HCT116 (cell line): ENCODE measurements around the gene TSLP. TPM values are rescaled to one million over a fixed set of nuclear protein-coding genes. Genes with fewer than 3 reads are reported as not detected.
A peak's percentile ranks its signal among the peaks of the same experiment; 100 is the strongest.

Source experiments
- ATAC-seq: fragments of 200-7000 bp; cut with Tn5 transposase; 2 replicates; pipeline ENCODE4 v1.9.1; 2020; ENCODE audit warnings: mild to moderate bottlenecking, moderate library complexity
- BruUV-seq: library from RNA; stranded (reverse); fragments of 400-500 nt; replicated peaks from 2 replicates; lab custom pipeline; 2021; lab: Mats Ljungman, UMichigan
- CTCF ChIA-PET: fragments of 300-600 bp; sonication (Branson Sonifier 250); formaldehyde crosslinking; loops from one replicate; lab custom pipeline; 2021; ENCODE audit warnings: antibody characterized with exemption; lab: Charles Lee
- POLR2A ChIA-PET: fragments of 300-600, 350-600 bp; sonication (Branson Sonifier 250); formaldehyde crosslinking; loops from one replicate; lab custom pipeline; 2021; ENCODE audit warnings: antibody characterized with exemption; lab: Charles Lee
- RAD21 ChIA-PET, 2 experiments: fragments of 300-600 bp; sonication (Branson Sonifier 250); formaldehyde crosslinking; loops; one replicate each; lab custom pipeline; 2023; ENCODE audit warnings: low total read pairs in 2 of 2; ENCODE audit not compliant: uncharacterized antibody in 2 of 2, unreplicated experiment in 2 of 2, low non-redundant PET in 1 of 2; lab: Charles Lee
- DNase-seq: peaks from one replicate; pipeline ENCODE4 v3.0.0-alpha.2; 2010; ENCODE audit warnings: low read depth, low spot score
- H2AFZ ChIP-seq: fragments of 200-600 bp; shearing (Covaris generic), sonication (generic); 2 replicates; pipeline ENCODE4 v1.6.1; 2017; ENCODE audit warnings: low read depth, mixed run types, mixed read lengths, antibody characterized with exemption, low read length; ENCODE audit not compliant: poor library complexity, severe bottlenecking
- H3K27ac ChIP-seq: 2 replicates; pipeline ENCODE4 v1.5.1; 2012; ENCODE audit warnings: low read depth, low read length
- H3K27me3 ChIP-seq: fragments of 200-600 bp; sonication (generic); 2 replicates; pipeline ENCODE4 v1.6.1; 2016; ENCODE audit warnings: mixed run types, low read length, mixed read lengths; ENCODE audit not compliant: insufficient read depth
- H3K36me3 ChIP-seq, 2 experiments: fragments of 200-500 bp in 1 of 2; fragments of 200-600 bp in 1 of 2; sonication (Bioruptor generic) in 1 of 2; sonication (generic) in 1 of 2; 2 replicates each; pipeline versions ENCODE4 v1.5.1 to v1.6.1; 2014 to 2016; ENCODE audit warnings: low read length in 2 of 2, inconsistent platforms in 1 of 2, mixed read lengths in 1 of 2, mixed run types in 1 of 2; ENCODE audit not compliant: insufficient read depth in 2 of 2, control insufficient read depth in 1 of 2
- H3K4me1 ChIP-seq, 2 experiments: fragments of 200-600 bp in 1 of 2; sonication (generic) in 1 of 2; 2 replicates each; pipeline versions ENCODE4 v1.5.1 to v1.6.1; 2012 to 2017; ENCODE audit warnings: low read length in 2 of 2, inconsistent platforms in 1 of 2, mild to moderate bottlenecking in 1 of 2, mixed read lengths in 1 of 2, mixed run types in 1 of 2, moderate library complexity in 1 of 2; ENCODE audit not compliant: insufficient read depth in 2 of 2, control insufficient read depth in 1 of 2
- H3K4me2 ChIP-seq: fragments of 200-600 bp; sonication (generic); 2 replicates; pipeline ENCODE4 v1.6.1; 2017; ENCODE audit warnings: mixed run types, low read length, mixed read lengths
- H3K4me3 ChIP-seq, 2 experiments: fragments of 200-600 bp in 1 of 2; sonication (generic) in 1 of 2; replicated peaks in 1 of 2; 2 replicates each; pipeline ENCODE4 v1.5.1; 2011 to 2016; ENCODE audit warnings: low read length in 2 of 2, control low read depth in 1 of 2, low read depth in 1 of 2, mild to moderate bottlenecking in 1 of 2, mixed read lengths in 1 of 2, mixed run types in 1 of 2
- H3K79me2 ChIP-seq: fragments of 200-600 bp; sonication (generic); 2 replicates; pipeline ENCODE4 v1.6.1; 2017; ENCODE audit warnings: mild to moderate bottlenecking, mixed run types, low read length, moderate library complexity, mixed read lengths; ENCODE audit not compliant: insufficient read depth
- H3K9ac ChIP-seq: fragments of 200-600 bp; sonication (generic); 2 replicates; pipeline ENCODE4 v1.6.1; 2016; ENCODE audit warnings: low read length, mixed read lengths
- H3K9me2 ChIP-seq: fragments of 200-600 bp; sonication (generic), shearing (Covaris generic); 2 replicates; pipeline ENCODE4 v1.6.1; 2017; ENCODE audit warnings: mixed run types, mild to moderate bottlenecking, moderate library complexity; ENCODE audit not compliant: insufficient read depth
- H3K9me3 ChIP-seq, 2 experiments: fragments of 200-500 bp in 1 of 2; fragments of 200-600 bp in 1 of 2; sonication (Bioruptor generic) in 1 of 2; sonication (generic) in 1 of 2; 2 replicates each; pipeline ENCODE4 v1.6.1; 2014 to 2017; ENCODE audit warnings: low read length in 2 of 2, mixed read lengths in 2 of 2, inconsistent platforms in 1 of 2, low read depth in 1 of 2, mild to moderate bottlenecking in 1 of 2, mixed run types in 1 of 2, moderate library complexity in 1 of 2; ENCODE audit not compliant: control insufficient read depth in 1 of 2, insufficient read depth in 1 of 2
- H4K20me1 ChIP-seq: fragments of 200-600 bp; sonication (generic), shearing (Covaris generic); 2 replicates; pipeline ENCODE4 v1.6.1; 2017; ENCODE audit warnings: mixed run types, mild to moderate bottlenecking, moderate library complexity; ENCODE audit not compliant: insufficient read depth
- CEBPB ChIP-seq: IDR thresholded peaks from 2 replicates; pipeline ENCODE4 v1.6.1; 2012; ENCODE audit warnings: low read depth
- ELF1 ChIP-seq: IDR thresholded peaks from 2 replicates; pipeline ENCODE4 v1.6.1; 2012; ENCODE audit warnings: low read depth, borderline replicate concordance
- EZH2phosphoT487 ChIP-seq: fragments of 200-600 bp; IDR thresholded peaks from 2 replicates; pipeline ENCODE4 v1.6.1; 2018; ENCODE audit warnings: antibody characterized with exemption, borderline replicate concordance
- FOSL1 ChIP-seq: IDR thresholded peaks from 2 replicates; pipeline ENCODE4 v1.6.1; 2012; ENCODE audit warnings: low read depth
- JUND ChIP-seq: IDR thresholded peaks from 2 replicates; pipeline ENCODE4 v1.6.1; 2012
- MAX ChIP-seq: IDR thresholded peaks from 2 replicates; pipeline ENCODE4 v1.6.1; 2012
- POLR2AphosphoS5 ChIP-seq: IDR thresholded peaks from 2 replicates; pipeline ENCODE4 v1.6.1; 2011; ENCODE audit warnings: mild to moderate bottlenecking, low read depth, low read length, moderate library complexity
- REST ChIP-seq: IDR thresholded peaks from 2 replicates; pipeline ENCODE4 v1.6.1; 2012; ENCODE audit warnings: low read depth
- SIN3A ChIP-seq: IDR thresholded peaks from 2 replicates; pipeline ENCODE4 v1.6.1; 2012; ENCODE audit warnings: low read depth
- SP1 ChIP-seq: IDR thresholded peaks from 2 replicates; pipeline ENCODE4 v1.6.1; 2012; ENCODE audit warnings: low read depth
- SRF ChIP-seq: IDR thresholded peaks from 2 replicates; pipeline ENCODE4 v1.6.1; 2012; ENCODE audit warnings: low read depth
- TCF7L2 ChIP-seq: IDR thresholded peaks from 2 replicates; pipeline ENCODE4 v1.7.0; 2011; ENCODE audit warnings: borderline replicate concordance, inconsistent platforms; ENCODE audit not compliant: insufficient read depth, insufficient read length; ENCODE audit errors: extremely low read depth
- ZFX ChIP-seq: fragments of 450-650 bp; IDR thresholded peaks from 2 replicates; pipeline ENCODE4 v1.6.1; 2017
- ZNF274 ChIP-seq: fragments of 200-500 bp; sonication (Bioruptor generic); IDR thresholded peaks from 2 replicates; pipeline ENCODE4 v1.6.1; 2014; ENCODE audit warnings: mild to moderate bottlenecking, low read depth, low read length, inconsistent platforms
- intact Hi-C: fragments of 100-400 bp; cut with micrococcal nuclease; formaldehyde crosslinking; loops from 2 replicates; pipeline ENCODE4 v1.10.0; 2022
- total RNA-seq: library from RNA; stranded (reverse); gene quantifications from one replicate; pipeline ENCODE4 v1.2.1, GENCODE V29; 2021; ENCODE audit not compliant: unreplicated experiment

TSLP gene
- total RNA-seq, 1 experiment from 2014 or later, result 0.34 TPM

- TF ChIP-seq POLR2AphosphoS5, result peak; percentile 91
- no peak for TF ChIP-seq EZH2phosphoT487
- TF ChIP-seq SP1, result peak; percentile 86
- 0 out of 2 replicates have a peak, but pooled peaks have one; percentile 21 for TF ChIP-seq CEBPB
- peak; percentile 12; the same call in 1 of the 2 replicates for TF ChIP-seq JUND
These were observed 20.7 kb downstream of the TSLP start, which contains the start of gene WDR36 (continued) for GRCh38 chr5:111092062-111092853.

- DNase-seq, result no peak
- Histone ChIP-seq H2AFZ (no peak overlapping the region), H3K27me3 (no peaks in the 10 kb centered on the region), H4K20me1 (no peaks in the 10 kb centered on the region; the same call in 1 of the 2 replicates), H3K36me3 (peaks cover 24 to 36% of the 10 kb centered on the region in 2 experiments), H3K9me2 (no peaks in the 10 kb centered on the region), H3K79me2 (peaks cover 78% of the 10 kb centered on the region), H3K4me3 (no peak overlapping the region), H3K9ac (no peak overlapping the region), H3K9me3 (no peaks in the 10 kb centered on the region; a peak in 1 of 4 replicates), H3K4me2 (no peak overlapping the region), H3K27ac (no peak overlapping the region), H3K4me1 (peaks cover 9 to 19% of the 10 kb centered on the region in 2 experiments; a peak in 3 of 4 replicates)
- no TSS peak for BruUV-seq
- TF ChIP-seq SRF (no peak), MAX (no peak), REST (no peak), ZFX (no peak), ZNF274 (no peak), POLR2AphosphoS5 (no peak), FOSL1 (no peak), SIN3A (no peak), ELF1 (no peak), TCF7L2 (no peak)
- CTCF ChIA-PET, result no interaction called here
- intact Hi-C loops, result no loop called here
- ATAC-seq, result no peak
- POLR2A ChIA-PET, result no interaction called here
- RAD21 ChIA-PET, result no interaction called here
These were observed 24.5 kb downstream of the TSLP start for GRCh38 chr5:111095982-111096381.
